NCI-H1092 (cell line): ENCODE measurements around the gene RNF224.

Source experiments
- DNase-seq: peaks from one replicate; lab custom pipeline; 2025; lab: John Stamatoyannopoulos, UW

The RNF224 gene

GRCh38 chr9:137273611-137274320 lies 46.5 kb downstream of the RNF224 start:
- DNase-seq, result no peak

DNA sequence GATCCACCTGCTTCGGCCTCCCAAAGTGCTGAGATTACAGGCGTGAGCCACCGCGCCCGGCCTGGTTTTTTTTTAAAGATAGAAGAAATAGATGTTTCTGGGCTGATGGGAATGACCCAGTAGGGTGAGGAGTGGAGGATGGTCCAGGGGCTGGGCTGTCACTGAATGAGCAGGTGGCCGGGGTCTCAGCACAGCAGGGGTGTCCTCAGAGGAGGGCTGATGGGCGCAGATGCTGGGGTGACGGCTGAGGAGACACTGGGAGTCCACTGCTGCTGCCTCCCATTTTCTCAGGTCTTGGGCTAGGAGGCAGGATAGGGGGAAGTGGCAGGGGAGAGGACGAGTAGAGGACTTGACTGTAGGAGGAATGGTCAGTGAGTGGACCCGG lies 47.9 kb downstream of the RNF224 start:
- DNase-seq, result no peak

DNA sequence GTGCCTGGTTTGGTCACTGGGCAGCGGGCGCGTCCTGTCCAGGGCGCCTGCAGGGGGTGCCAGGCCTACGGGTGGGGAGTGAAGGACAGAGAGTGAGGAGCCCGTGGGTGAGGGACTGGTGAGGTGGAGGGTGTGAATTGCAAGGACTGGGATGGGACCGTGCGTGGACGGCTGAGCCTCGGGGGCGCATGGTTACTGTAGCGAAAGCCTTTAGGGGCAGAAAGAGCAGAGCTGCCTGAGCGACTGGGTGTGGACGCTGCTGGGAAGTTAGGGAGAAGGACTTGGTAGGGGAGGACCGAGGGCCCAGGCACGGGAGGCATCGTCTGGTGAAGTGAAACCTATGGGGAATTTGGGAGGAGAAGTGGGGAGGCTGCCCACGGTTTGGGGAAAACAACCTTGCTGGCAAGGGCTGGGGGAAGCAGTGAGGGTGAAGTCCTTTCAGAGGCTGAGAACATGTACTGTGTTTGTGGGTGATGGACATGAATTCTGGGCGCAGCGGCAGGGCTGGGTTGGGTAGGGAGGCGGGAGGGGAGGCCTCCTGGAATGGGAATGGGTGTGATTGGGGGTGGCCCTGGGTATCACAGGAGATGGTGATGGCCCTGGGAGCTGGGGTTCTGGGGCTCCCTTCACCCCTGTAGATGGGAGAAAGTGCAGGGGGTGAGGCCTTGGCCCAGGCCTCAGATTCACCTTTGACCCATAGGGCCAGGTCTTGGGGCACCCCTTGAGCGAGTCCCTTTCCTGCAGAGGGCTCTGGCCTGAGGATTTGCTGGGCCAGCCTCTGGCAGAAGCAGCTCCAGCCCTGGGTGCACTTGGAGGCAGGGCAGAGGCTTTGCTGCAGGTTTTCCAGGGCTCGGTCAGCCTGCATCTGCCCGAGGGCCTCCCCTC lies 48.5 kb downstream of the RNF224 start:
- no peak for DNase-seq

DNA sequence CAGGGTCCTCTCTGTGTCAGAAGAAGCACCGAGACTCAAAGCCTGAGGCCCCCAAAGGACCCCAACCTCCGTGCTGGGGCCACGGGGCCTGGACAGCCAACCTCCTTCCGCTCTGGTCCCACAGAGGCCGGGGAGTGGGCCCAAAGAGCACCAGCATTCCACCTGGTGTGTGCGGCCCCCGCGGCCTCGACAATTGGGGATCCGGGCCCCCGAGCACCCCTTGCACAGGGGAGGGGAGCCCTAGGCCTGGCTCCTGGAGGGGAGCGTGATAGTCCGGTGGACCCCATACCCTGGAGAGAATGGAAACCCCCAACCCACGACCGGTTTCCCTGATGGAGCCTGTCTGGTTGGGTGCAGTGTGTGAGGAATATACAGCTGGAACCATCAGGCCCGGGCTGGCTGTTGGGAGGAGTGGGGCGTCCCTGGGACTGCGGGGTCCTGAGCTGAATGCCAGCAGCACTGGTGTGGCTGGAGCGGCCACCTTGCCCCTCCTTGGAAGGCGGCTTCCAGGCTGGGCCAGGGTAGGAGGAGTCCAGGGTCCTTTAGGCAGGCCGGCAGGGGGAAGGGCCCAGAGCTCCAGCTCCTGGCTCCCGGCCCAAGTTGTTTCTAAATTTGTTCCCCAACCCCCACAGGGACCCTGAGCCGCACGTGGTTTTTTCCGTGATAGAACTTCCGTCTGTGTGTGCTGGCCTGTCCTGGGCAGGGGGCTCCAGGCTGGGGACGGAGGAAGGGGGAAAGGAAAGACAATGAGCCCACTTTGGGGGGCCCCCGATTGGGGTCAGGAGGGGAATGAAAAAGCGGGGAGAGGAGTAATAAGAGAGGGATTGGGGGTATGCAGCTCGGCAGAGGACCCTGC lies 49.4 kb downstream of the RNF224 start:
- DNase-seq, result no peak

- no peak for DNase-seq
These were observed 50.2 kb downstream of the RNF224 start, which contains the start of gene TOR4A for GRCh38 chr9:137277329-137278041. TSS of gene TOR4A (plus strand) at chr9:137277726. CDS start at chr9:137278690, 964 bp downstream.

DNA sequence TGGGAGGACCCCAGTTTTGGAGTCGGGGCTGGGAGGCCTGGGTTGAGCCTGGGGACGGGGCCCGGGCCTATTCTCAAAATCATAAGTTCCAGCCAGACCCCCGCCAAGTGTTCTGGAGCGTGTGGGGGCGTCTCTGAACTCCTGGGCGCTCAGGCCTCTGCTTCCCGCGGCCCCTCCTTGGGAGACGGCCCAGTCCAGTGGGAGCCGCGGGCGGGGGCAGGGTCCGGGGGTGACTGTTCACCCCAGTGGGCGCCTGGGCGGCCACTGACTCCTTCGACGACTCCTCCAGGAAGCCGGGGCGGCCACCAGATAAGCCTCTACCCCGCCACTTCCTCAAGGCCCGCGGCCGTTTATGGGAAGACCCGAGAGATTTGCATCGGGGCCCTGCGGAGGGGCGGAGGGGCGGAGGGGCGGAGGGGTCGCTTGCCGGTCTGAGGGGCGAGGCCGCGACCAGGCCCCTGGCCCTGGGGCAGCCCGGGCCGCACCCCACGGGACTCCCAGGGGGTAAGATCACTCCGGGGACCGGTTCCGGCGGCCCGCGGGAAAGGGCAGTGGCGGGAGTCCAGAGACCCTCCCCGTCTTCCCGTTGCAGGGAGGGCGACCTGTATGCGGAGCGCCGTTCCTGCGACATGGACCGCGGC lies 50.9 kb downstream of the RNF224 start:
- no peak for DNase-seq
